Effector memory CD4-positive, alpha-beta T cell (primary cell): Measurements from ENCODE around the gene COL9A3.

Experiments used
- DNase-seq, 3 donors: peaks; one replicate each; pipeline ENCODE4 v3.0.0-alpha.2; 2020
- H3K27ac ChIP-seq: 2 replicates; pipeline ENCODE4 v1.7.0; 2013; ENCODE audit warnings: mild to moderate bottlenecking, low read length, moderate library complexity; ENCODE audit not compliant: insufficient read depth, poor library complexity, severe bottlenecking
- H3K27me3 ChIP-seq: replicated peaks from 2 replicates; pipeline ENCODE4 v1.7.0; 2013; ENCODE audit warnings: mild to moderate bottlenecking, low read length; ENCODE audit not compliant: insufficient read depth, control insufficient read depth, poor library complexity, severe bottlenecking
- H3K36me3 ChIP-seq: 2 replicates; pipeline ENCODE4 v1.7.0; 2013; ENCODE audit warnings: mild to moderate bottlenecking, low read length, moderate library complexity; ENCODE audit not compliant: control insufficient read depth, insufficient read depth
- H3K4me1 ChIP-seq: 2 replicates; pipeline ENCODE4 v1.7.0; 2013; ENCODE audit warnings: low read length, mild to moderate bottlenecking; ENCODE audit not compliant: control insufficient read depth, insufficient read depth, poor library complexity, severe bottlenecking
- H3K4me3 ChIP-seq: 2 replicates; pipeline ENCODE4 v1.7.0; 2013; ENCODE audit warnings: low read length, low read depth, mild to moderate bottlenecking; ENCODE audit not compliant: insufficient read depth, poor library complexity, severe bottlenecking
- H3K9me3 ChIP-seq: 2 replicates; pipeline ENCODE4 v1.7.0; 2013; ENCODE audit warnings: mild to moderate bottlenecking, low read length, moderate library complexity; ENCODE audit not compliant: control insufficient read depth

COL9A3 gene

GRCh38 chr20:62888406-62888805 lies 71.6 kb downstream of the COL9A3 start:
- Histone ChIP-seq H3K9me3 (no peaks in the 10 kb centered on the region), H3K4me1 (peaks cover 7% of the 10 kb centered on the region), H3K27me3 (no peaks in the 10 kb centered on the region), H3K4me3 (no peak overlapping the region), H3K27ac (no peak overlapping the region), H3K36me3 (peaks cover 76% of the 10 kb centered on the region)
- no peak for DNase-seq

GRCh38 chr20:62888910-62889309 lies 72.1 kb downstream of the COL9A3 start:
- Histone ChIP-seq H3K9me3 (no peaks in the 10 kb centered on the region), H3K27ac (no peak overlapping the region), H3K4me3 (no peak overlapping the region), H3K36me3 (peaks cover 81% of the 10 kb centered on the region), H3K27me3 (no peaks in the 10 kb centered on the region), H3K4me1 (peaks cover 7% of the 10 kb centered on the region)
- DNase-seq, result no peak

DNA sequence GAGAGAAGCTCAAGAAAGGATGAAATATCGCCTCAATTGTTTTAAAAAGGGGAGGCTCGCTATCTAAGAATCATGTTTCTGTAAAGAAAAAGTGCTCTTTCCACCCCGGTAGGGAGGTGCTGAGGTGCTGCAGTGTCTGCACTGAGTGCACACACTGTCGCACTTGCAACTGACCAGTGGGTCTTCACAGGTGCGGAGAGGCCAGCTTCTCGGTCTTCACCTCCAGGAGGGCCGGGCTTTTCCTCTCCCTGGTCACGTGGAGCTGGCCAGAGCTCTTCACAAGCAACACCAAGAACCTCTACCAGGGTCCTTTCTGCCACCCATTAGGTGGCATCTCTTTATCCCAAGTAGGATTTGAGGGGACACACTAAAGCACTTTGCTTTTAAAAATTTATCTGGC lies 72.6 kb downstream of the COL9A3 start:
- H3K4me3 ChIP-seq, result no peak overlapping the region
- no peaks in the 10 kb centered on the region for H3K27me3 ChIP-seq
- no peak for DNase-seq
- no peaks in the 10 kb centered on the region for H3K9me3 ChIP-seq
- H3K27ac ChIP-seq, result no peak overlapping the region
- peaks cover 7% of the 10 kb centered on the region for H3K4me1 ChIP-seq
- peaks cover 86% of the 10 kb centered on the region for H3K36me3 ChIP-seq

DNA sequence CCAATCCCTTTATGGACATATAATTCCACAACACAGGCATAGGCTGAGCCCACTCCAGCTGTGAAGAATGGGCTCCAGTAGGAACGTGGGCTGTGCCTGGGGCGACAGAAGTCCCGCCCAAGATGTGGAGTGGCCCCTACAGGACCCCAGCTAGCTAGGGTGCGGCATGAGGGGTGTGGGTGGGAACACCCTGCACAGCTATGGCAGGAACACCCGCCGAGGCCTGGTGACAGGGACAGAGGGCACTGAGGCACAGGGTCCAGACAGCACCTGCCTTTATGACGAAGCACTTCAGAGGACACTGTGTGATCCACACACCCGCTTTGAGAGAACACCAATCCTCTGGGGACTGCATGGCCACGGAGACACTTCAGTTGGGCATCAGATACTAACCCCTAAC lies 73.0 kb downstream of the COL9A3 start:
- no peak for DNase-seq
- Histone ChIP-seq H3K27ac (no peak overlapping the region), H3K9me3 (no peaks in the 10 kb centered on the region), H3K4me3 (no peak overlapping the region), H3K36me3 (peaks cover 91% of the 10 kb centered on the region), H3K27me3 (no peaks in the 10 kb centered on the region), H3K4me1 (peaks cover 7% of the 10 kb centered on the region)

GRCh38 chr20:62890444-62890843 lies 73.6 kb downstream of the COL9A3 start:
- Histone ChIP-seq H3K9me3 (no peaks in the 10 kb centered on the region), H3K27me3 (no peaks in the 10 kb centered on the region), H3K4me1 (peaks cover 7% of the 10 kb centered on the region), H3K36me3 (peaks cover 96% of the 10 kb centered on the region), H3K27ac (no peak overlapping the region), H3K4me3 (no peak overlapping the region)
- no peak for DNase-seq
